ENCODE measurements around the gene WFS1. TPM values are rescaled to one million over a fixed set of nuclear protein-coding genes. Genes with fewer than 3 reads are reported as not detected.

WFS1 gene
- total and polyA plus RNA-seq, 2 donors (not counting 3 experiments of a cell fraction or from before 2014, with no cell fraction given): 48.2 to 70.0 TPM

- H3K4me2 ChIP-seq (ENCODE audit: insufficient read depth, low read length): no peak overlapping the region
- no peak for TF ChIP-seq MAX (IDR thresholded peaks at IDR 0.05; ENCODE audit: insufficient read depth, insufficient read length)
- no peak for TF ChIP-seq POLR2AphosphoS5 (IDR thresholded peaks at IDR 0.05; ENCODE audit: insufficient read depth, low read depth, low read length)
- TF ChIP-seq FOS (IDR thresholded peaks at IDR 0.05; ENCODE audit: borderline replicate concordance, insufficient read depth, low read length): no peak
- no peak for TF ChIP-seq POLR2A (IDR thresholded peaks at IDR 0.05; ENCODE audit: low read depth, low read length)
- dilution Hi-C loops (cut with MboI; ENCODE audit: extremely low pct_ligation_motif_present, low sequenced_read_pairs) (no loop called here), intact Hi-C loops (cut with micrococcal nuclease) (no loop called here)
- POLR2A ChIA-PET: no interaction called here
- no peaks in the 10 kb centered on the region for H3K79me2 ChIP-seq (ENCODE audit: control insufficient read depth, insufficient read depth, low read length)
- H3K9ac ChIP-seq (replicated peaks; ENCODE audit: extremely low read depth, insufficient read depth, low read length): no peak overlapping the region
- H4K20me1 ChIP-seq (replicated peaks; ENCODE audit: control insufficient read depth, extremely low read depth, insufficient read depth, low read length): no peaks in the 10 kb centered on the region
- H3K36me3 ChIP-seq (ENCODE audit: control insufficient read depth in 2 of 2, extremely low read depth in 1 of 2, insufficient read depth in 2 of 2, low read length in 2 of 2): no peaks in the 10 kb centered on the region
- CTCF ChIA-PET: interaction anchor here (1.1 to 5.1 kb wide), 4 partner anchors 12 to 203 kb away, joined by 3 to 24 read pairs (median 14); no protein-coding TSS in a partner anchor
- H3K9me1 ChIP-seq (replicated peaks; ENCODE audit: control insufficient read depth, extremely low read depth, insufficient read depth, low read length): no peaks in the 10 kb centered on the region
- FAIRE-seq: no peak
- H2AFZ ChIP-seq (ENCODE audit: low read depth, low read length): no peak overlapping the region
- no peaks in the 10 kb centered on the region for H3K4me1 ChIP-seq (ENCODE audit: control insufficient read depth, extremely low read depth, insufficient read depth, low read length)
- no peak for DNase-seq (ENCODE audit: low read depth, low spot score)
- no peak overlapping the region for H3K4me3 ChIP-seq (replicated peaks in 1 of 3; ENCODE audit: insufficient read depth in 1 of 3, low read depth in 1 of 3, low read length in 3 of 3)
- no peak overlapping the region for H3K27ac ChIP-seq (ENCODE audit: insufficient read depth, low read depth, low read length)
- no peaks in the 10 kb centered on the region for H3K27me3 ChIP-seq (ENCODE audit: control insufficient read depth in 2 of 2, insufficient read depth in 2 of 2, low read length in 2 of 2)
- no peaks in the 10 kb centered on the region for H3K9me3 ChIP-seq (replicated peaks; ENCODE audit: control insufficient read depth, insufficient read depth, low read length)
- BruUV-seq (replicated peaks): no TSS peak
These were observed 74.3 kb downstream of the WFS1 start for GRCh38 chr4:6343939-6344408.

- intact Hi-C loops (cut with micrococcal nuclease): no loop called here
- Histone ChIP-seq H3K4me3 (replicated peaks in 1 of 3; ENCODE audit: insufficient read depth in 1 of 3, low read depth in 1 of 3, low read length in 3 of 3) (no peak overlapping the region), H3K9me3 (replicated peaks; ENCODE audit: control insufficient read depth, insufficient read depth, low read length) (no peaks in the 10 kb centered on the region), H4K20me1 (replicated peaks; ENCODE audit: control insufficient read depth, extremely low read depth, insufficient read depth, low read length) (no peaks in the 10 kb centered on the region), H3K27me3 (ENCODE audit: control insufficient read depth in 2 of 2, insufficient read depth in 2 of 2, low read length in 2 of 2) (no peaks in the 10 kb centered on the region), H3K4me2 (ENCODE audit: insufficient read depth, low read length) (no peak overlapping the region), H3K9ac (replicated peaks; ENCODE audit: extremely low read depth, insufficient read depth, low read length) (no peak overlapping the region), H3K27ac (ENCODE audit: insufficient read depth, low read depth, low read length) (no peak overlapping the region), H2AFZ (ENCODE audit: low read depth, low read length) (no peak overlapping the region), H3K9me1 (replicated peaks; ENCODE audit: control insufficient read depth, extremely low read depth, insufficient read depth, low read length) (no peaks in the 10 kb centered on the region), H3K79me2 (ENCODE audit: control insufficient read depth, insufficient read depth, low read length) (no peaks in the 10 kb centered on the region), H3K36me3 (ENCODE audit: control insufficient read depth in 2 of 2, extremely low read depth in 1 of 2, insufficient read depth in 2 of 2, low read length in 2 of 2) (no peaks in the 10 kb centered on the region), H3K4me1 (ENCODE audit: control insufficient read depth, extremely low read depth, insufficient read depth, low read length) (no peaks in the 10 kb centered on the region)
- dilution Hi-C loops (cut with MboI; ENCODE audit: extremely low pct_ligation_motif_present, low sequenced_read_pairs): no loop called here
- DNase-seq (ENCODE audit: low read depth, low spot score) (no peak), FAIRE-seq (no peak)
- no TSS peak for BruUV-seq (replicated peaks)
- TF ChIP-seq POLR2A (IDR thresholded peaks at IDR 0.05; ENCODE audit: low read depth, low read length) (no peak), MAX (IDR thresholded peaks at IDR 0.05; ENCODE audit: insufficient read depth, insufficient read length) (no peak), POLR2AphosphoS5 (IDR thresholded peaks at IDR 0.05; ENCODE audit: insufficient read depth, low read depth, low read length) (no peak)
- ChIA-PET CTCF (interaction anchor here (1.1 to 4.3 kb wide), 3 partner anchors 14 to 94 kb away, joined by 4 to 20 read pairs (median 8); no protein-coding TSS in a partner anchor), POLR2A (no interaction called here)
These were observed 75.6 kb downstream of the WFS1 start for GRCh38 chr4:6345096-6345830.
